ENCODE data around the gene ADGRG6. TPM values are rescaled to one million over a fixed set of nuclear protein-coding genes. Genes with fewer than 3 reads are reported as not detected.

ADGRG6 gene
- total and polyA plus RNA-seq, 9 of the 15 experiments (the other 6 are each of a cell fraction or from before 2014, with no cell fraction given): under 0.01 to 0.11 (median 0.05) TPM; not detected in 5

- DNase-seq (ENCODE audit: extremely low read depth in 1 of 4, low spot score in 3 of 4): no peak
- CTCF ChIA-PET (ENCODE audit: low intra/inter-chr PET ratio): no interaction called here
- Histone ChIP-seq H3K4me1 (replicated peaks in 1 of 2; ENCODE audit: control insufficient read depth in 2 of 2, insufficient read depth in 2 of 2, low read length in 2 of 2) (no peaks in the 10 kb centered on the region), H3K27me3 (ENCODE audit: control insufficient read depth in 2 of 2, insufficient read depth in 2 of 2, low read length in 2 of 2) (no peaks in the 10 kb centered on the region), H3K9me1 (ENCODE audit: control insufficient read depth, insufficient read depth, low read length) (no peaks in the 10 kb centered on the region), H3K79me2 (ENCODE audit: control insufficient read depth, insufficient read depth, low read length) (no peaks in the 10 kb centered on the region), H2AFZ (ENCODE audit: low read depth, low read length) (no peak overlapping the region), H3K4me2 (ENCODE audit: insufficient read depth, low read length) (no peak overlapping the region), H3K4me3 (no peak overlapping the region), H3K9ac (ENCODE audit: insufficient read depth in 1 of 2, low read depth in 2 of 2, low read length in 2 of 2) (no peak overlapping the region), H3K9me3 (replicated peaks; ENCODE audit: control insufficient read depth, insufficient read depth, low read depth, low read length) (no peaks in the 10 kb centered on the region), H4K20me1 (replicated peaks; ENCODE audit: control insufficient read depth, insufficient read depth, low read length) (no peaks in the 10 kb centered on the region), H3K36me3 (ENCODE audit: control insufficient read depth, insufficient read depth, low read length) (no peaks in the 10 kb centered on the region), H3K27ac (ENCODE audit: extremely low read depth, low read depth, low read length) (no peak overlapping the region)
- POLR2A ChIA-PET: no interaction called here
- 0% methylated on average over 3 of the region's 3 CpGs for WGBS (ENCODE audit: insufficient coverage, low coverage, missing lambda C conversion rate)
- no peak for ATAC-seq
- in situ Hi-C loops (cut with MboI) (no loop called here), intact Hi-C loops (cut with micrococcal nuclease) (no loop called here)
- no peak for FAIRE-seq
- BruUV-seq (replicated peaks): no TSS peak
- no peak for TF ChIP-seq NR0B1 (IDR thresholded peaks at IDR 0.05; ENCODE audit: partially characterized antibody)
- no peak for TF ChIP-seq ZNF239 (CRISPR knock-in tag; IDR thresholded peaks at IDR 0.05)
- TF ChIP-seq RUNX1 (IDR thresholded peaks at IDR 0.05; ENCODE audit: low read depth): no peak
- TF ChIP-seq KLF13 (tag; IDR thresholded peaks at IDR 0.05; ENCODE audit: borderline replicate concordance, low read depth): no peak
- TF ChIP-seq ZNF3 (CRISPR knock-in tag; IDR thresholded peaks at IDR 0.05): no peak
- no peak for TF ChIP-seq CHD2 (IDR thresholded peaks at IDR 0.05; ENCODE audit: low read depth, low read length)
- no peak for TF ChIP-seq ZNF143 (CRISPR knock-in tag; IDR thresholded peaks at IDR 0.05)
- TF ChIP-seq ZBTB2 (IDR thresholded peaks at IDR 0.05): no peak
- no peak for TF ChIP-seq PHF20 (IDR thresholded peaks at IDR 0.05; ENCODE audit: partially characterized antibody)
- TF ChIP-seq ZNF639 (CRISPR knock-in tag; conservative IDR thresholded peaks at IDR 0.05 in 1 of 2, IDR thresholded peaks at IDR 0.05 in 1 of 2): no peak
- no peak for TF ChIP-seq ZNF609 (CRISPR knock-in tag; IDR thresholded peaks at IDR 0.05; ENCODE audit: borderline replicate concordance)
- no peak for TF ChIP-seq THRB (CRISPR knock-in tag; conservative IDR thresholded peaks at IDR 0.05)
These were observed 65.3 kb downstream of the ADGRG6 start for GRCh38 chr6:142367061-142367460.
